Stimulated activated CD4-positive, alpha-beta T cell treated with anti-CD3 and anti-CD28 coated beads, Interleukin-1b, Interleukin-23, amount 100 ng/mL, for 24 hours (primary cell): ENCODE data around the gene ALB.

Experiments used
- DNase-seq, 4 experiments: peaks; one replicate each; pipeline ENCODE4 v3.0.0-alpha.2; 2020; ENCODE audit warnings: low read depth in 4 of 4, low spot score in 1 of 4

Gene ALB

DNA sequence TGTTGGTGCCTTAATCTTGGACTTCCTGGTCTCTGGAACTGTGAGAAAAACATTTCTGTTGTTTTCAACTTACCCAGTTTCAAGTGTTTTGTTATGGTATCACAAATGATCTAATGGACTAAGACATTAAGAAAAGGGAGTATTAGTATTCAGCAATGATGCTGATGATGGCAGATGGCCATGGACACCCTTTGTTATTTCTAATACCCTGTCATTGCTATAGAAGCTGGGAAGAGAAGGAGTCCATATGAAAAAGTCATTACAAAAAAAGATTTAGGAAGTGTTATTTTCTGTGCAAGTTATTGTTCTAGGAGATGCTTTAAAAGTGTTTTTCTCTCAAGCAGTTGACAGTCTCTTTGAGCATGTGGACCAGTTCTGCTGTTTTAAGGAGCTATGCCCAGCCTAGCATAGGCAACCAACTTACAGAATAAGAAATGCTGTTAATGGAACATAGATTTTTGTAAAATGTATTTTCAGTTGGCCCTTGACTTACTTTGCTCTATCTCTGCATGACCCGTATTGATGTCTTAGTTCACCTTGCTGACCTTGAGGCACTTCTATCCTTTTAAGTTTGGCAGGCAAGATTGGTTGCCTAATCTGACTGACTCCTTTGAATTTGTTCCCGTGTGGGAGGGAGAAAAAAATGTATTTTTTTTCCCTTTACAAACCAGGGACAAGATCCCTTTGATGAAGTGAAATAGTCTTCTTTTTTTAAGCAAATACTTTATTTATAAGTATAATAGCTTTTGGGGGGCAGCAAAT is 25.9 kb downstream of the ALB start:
- no peak for DNase-seq

DNA sequence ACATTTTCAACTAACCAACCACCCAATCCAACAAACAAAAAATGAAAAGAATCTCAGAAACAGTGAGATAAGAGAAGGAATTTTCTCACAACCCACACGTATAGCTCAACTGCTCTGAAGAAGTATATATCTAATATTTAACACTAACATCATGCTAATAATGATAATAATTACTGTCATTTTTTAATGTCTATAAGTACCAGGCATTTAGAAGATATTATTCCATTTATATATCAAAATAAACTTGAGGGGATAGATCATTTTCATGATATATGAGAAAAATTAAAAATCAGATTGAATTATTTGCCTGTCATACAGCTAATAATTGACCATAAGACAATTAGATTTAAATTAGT is 27.7 kb downstream of the ALB start:
- DNase-seq = no peak

DNA sequence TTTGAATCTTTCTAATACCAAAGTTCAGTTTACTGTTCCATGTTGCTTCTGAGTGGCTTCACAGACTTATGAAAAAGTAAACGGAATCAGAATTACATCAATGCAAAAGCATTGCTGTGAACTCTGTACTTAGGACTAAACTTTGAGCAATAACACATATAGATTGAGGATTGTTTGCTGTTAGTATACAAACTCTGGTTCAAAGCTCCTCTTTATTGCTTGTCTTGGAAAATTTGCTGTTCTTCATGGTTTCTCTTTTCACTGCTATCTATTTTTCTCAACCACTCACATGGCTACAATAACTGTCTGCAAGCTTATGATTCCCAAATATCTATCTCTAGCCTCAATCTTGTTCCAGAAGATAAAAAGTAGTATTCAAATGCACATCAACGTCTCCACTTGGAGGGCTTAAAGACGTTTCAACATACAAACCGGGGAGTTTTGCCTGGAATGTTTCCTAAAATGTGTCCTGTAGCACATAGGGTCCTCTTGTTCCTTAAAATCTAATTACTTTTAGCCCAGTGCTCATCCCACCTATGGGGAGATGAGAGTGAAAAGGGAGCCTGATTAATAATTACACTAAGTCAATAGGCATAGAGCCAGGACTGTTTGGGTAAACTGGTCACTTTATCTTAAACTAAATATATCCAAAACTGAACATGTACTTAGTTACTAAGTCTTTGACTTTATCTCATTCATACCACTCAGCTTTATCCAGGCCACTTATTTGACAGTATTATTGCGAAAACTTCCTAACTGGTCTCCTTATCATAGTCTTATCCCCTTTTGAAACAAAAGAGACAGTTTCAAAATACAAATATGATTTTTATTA is 28.3 kb downstream of the ALB start:
- DNase-seq = no peak

DNA sequence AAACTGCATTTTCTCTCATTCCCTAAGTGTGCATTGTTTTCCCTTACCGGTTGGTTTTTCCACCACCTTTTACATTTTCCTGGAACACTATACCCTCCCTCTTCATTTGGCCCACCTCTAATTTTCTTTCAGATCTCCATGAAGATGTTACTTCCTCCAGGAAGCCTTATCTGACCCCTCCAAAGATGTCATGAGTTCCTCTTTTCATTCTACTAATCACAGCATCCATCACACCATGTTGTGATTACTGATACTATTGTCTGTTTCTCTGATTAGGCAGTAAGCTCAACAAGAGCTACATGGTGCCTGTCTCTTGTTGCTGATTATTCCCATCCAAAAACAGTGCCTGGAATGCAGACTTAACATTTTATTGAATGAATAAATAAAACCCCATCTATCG is 29.1 kb downstream of the ALB start:
- DNase-seq = no peak

GRCh38 chr4:73434311-73434710 is 30.2 kb downstream of the ALB start:
- DNase-seq = no peak

DNA sequence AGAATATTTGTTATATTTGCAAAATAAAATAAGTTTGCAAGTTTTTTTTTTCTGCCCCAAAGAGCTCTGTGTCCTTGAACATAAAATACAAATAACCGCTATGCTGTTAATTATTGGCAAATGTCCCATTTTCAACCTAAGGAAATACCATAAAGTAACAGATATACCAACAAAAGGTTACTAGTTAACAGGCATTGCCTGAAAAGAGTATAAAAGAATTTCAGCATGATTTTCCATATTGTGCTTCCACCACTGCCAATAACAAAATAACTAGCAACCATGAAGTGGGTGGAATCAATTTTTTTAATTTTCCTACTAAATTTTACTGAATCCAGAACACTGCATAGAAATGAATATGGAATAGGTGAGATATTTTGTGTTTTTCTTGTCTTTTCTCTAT is 31.9 kb downstream of the ALB start, which contains the start of gene AFP:
Gene AFP, plus strand, starts transcription at position 238 of the 400 bp plus-strand sequence. Its CDS starts 42 bp downstream, at position 280.
- no peak for DNase-seq

DNA sequence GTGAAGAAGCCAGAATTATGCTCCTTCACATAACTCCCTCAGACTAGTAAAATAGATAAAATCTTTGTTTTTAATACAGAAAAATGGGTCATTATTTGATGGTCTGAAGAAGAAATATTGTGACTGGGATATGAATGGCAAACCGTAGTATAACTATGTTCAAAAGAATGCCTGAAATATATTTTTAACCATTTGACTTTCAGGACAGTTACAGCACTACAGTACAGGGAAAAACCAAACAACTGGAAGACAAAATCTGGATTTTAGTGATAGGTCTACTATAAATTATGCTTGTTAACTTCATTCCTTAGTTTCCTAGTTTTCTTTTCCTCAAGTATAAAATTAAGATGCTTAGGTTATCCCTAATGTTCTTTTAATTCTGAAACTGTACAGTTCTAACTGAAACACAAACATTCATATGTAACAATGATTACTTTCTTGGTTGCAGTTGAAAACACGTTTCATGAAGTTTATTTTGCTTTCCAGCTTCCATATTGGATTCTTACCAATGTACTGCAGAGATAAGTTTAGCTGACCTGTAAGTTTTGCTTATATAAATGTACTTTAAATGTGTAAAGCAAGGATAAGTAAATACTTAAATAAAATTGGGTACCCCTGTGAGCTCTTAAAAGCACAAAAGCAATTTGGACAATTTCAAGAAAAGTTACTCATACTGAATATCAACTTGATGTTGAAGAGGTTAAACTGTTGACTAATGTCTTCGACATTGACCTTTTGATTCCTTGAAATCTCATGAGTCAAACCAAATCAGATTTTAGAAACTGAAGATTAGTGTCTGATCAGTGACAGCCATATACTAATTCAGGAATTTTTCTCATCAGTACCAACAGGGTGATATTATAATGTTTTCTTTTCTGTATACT is 32.8 kb downstream of the ALB start:
- no peak for DNase-seq

- DNase-seq = no peak
Observed at GRCh38 chr4:73437558-73437956, 33.5 kb downstream of the ALB start.

- DNase-seq = no peak
Observed at GRCh38 chr4:73438048-73438447, 34.0 kb downstream of the ALB start.

DNA sequence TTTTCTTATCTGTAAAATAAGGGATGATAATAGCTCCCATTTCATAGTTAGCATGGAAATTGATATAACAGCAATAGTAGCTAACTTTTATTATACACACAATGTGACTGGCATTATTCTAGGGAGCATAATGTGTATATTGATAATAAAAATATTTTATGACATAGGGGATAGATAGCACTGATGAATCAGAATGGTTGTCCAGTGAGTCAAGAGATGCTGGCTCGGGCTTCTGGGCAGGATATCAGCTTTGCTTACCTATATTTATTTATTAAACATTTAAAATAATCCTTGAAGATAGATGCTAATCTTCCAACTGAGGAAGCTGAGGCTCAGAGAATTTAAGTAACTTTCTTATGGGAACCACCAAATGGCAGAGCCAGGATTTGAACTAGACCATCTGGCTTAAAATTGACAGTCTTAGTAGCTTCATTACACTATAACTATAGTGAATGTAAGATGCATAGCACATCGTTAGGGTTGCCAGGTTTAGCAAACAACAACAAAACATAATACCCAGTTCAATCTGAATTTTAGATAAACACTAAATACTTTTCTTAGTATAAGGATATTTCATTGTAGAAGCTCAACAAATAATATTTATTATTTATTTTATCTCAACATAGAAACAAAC is 34.6 kb downstream of the ALB start:
- DNase-seq = no peak

DNA sequence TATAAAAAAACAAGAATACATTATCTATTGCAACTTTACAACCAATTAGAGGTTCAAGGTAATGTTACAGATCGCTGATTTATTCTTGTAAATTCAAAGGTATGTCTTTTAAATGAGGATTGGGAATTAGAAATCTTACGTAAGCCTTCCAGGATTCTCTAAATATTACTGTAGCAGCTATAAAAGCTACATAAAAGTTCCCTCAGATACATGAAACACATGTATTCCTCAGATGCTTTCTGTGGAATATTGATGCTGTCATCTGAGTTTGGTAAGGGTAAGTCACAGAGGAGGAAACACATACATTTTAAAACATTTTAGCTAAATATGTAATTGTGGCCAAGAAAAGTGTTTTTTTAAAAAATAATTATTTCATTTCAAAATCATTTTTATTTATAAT is 35.4 kb downstream of the ALB start:
- no peak for DNase-seq

DNA sequence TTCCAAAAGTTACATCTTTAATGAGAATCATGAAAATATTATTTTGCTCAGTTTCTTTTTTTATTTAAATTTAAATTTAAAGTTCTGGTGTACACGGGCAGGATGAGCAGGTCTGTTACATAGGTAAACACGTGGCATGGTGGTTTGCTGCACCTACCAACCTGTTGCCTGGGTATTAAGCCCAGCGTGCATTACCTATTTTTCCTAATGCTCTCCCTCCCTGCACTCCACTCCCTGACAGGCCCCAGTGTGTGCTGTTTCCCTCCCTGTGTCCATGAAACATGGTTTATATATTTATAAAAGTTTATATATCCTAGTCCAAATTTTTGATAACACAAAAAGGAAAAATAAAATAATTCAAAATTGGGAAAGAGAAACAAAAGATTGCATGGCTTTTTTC is 35.9 kb downstream of the ALB start:
- DNase-seq = no peak

GRCh38 chr4:73440653-73441052 is 36.6 kb downstream of the ALB start:
- no peak for DNase-seq

- no peak for DNase-seq
Observed at GRCh38 chr4:73442275-73442674, 38.2 kb downstream of the ALB start.

DNA sequence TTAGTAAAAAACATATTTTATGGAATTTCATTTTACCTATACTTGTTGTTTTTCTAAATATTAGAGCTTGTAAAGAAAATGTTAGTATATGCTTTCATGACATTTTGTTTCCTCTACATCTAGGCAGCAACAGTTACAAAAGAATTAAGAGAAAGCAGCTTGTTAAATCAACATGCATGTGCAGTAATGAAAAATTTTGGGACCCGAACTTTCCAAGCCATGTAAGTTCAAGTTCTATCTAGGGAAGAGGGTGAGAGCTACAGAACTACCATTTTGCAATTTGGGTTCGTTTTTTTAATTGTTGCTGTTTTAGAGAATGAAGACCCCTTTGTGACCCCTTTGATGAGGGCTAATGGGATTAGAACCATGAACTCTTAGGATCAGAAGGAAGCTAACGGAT is 39.1 kb downstream of the ALB start:
- no peak for DNase-seq

DNA sequence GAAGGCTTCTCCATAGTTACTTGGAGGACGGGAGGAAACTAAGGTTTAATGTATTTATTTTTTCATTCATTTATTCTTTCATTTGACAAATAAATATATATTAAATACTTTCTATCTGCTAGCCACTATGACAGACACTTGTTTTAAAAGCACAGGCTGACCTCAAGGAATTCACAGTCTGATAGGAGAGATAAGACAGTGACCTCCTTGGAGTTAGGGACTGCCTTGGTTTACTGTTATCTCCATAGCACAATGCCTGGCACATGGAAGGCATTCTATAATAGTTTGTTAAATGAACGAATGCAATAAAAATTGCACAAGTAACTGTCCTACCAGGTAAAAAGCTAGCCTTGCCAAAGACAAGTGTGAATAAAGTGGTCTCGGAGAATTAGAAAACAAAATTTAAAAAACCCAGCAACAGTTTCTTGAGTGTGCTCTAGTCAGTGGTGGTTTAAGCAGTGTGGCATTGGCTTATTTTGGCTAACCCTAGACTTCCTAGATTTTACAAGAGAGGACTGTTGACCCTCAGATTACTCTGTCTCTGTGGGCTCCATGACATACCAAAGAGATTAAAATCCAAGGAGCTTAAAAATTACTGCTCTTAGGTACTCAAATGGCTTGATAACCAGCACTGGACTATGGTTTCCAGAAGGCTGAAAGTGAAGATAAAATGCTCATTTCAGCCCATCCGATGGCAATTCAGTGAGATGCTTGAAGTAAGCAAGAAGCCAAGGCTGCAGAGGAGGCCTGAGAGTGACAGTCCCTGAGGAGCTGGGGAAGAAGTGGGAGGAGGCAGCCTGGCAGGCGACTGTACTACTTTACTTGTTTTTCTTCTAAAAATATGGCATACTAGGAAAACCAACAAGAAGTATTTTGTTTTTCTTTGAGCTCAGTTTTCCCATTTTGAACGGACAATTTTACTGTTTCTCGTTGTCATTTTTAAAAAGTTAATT is 41.6 kb downstream of the ALB start:
- no peak for DNase-seq

- DNase-seq = no peak
Observed at GRCh38 chr4:73446336-73446938, 42.4 kb downstream of the ALB start.

DNA sequence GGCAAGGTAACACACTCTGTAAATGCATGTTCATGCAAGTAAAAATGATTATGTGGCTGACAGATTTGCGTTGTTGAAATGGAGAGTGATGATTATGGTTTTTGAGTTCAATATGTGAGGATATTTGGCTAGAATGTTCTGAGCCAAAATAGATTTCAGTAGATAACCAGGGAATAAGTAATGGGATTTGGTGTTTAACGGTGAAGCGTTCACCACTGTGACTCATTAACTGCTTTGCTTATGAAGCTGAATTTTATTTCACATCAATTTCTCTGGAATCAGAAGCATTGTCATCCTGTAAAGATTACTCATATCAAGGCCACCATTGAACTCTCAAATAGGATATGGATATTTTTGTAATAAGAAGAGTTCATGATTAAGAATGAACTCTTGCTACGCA is 43.6 kb downstream of the ALB start:
- no peak for DNase-seq

- no peak for DNase-seq
Observed at GRCh38 chr4:73448448-73449203, 44.5 kb downstream of the ALB start.
